Measurements from ENCODE around the gene MACROD2.
"Not testable (repeated sequence)": the region's sequence is repeated elsewhere in the genome, so short reads cannot be mapped to it uniquely, and the experiment has no call there.

Gene MACROD2

GRCh38 chr20:14913896-14914620, 918.7 kb downstream of the MACROD2 start:
- DNase-seq (ENCODE audit: low read depth in 2 of 2) = no peak

- DNase-seq (ENCODE audit: low read depth in 2 of 2) = no peak
Measured at GRCh38 chr20:14914633-14915032, 919.3 kb downstream of the MACROD2 start.

- no peak for DNase-seq (ENCODE audit: low read depth in 2 of 2)
Measured at GRCh38 chr20:14915356-14915755, 920.0 kb downstream of the MACROD2 start.

GRCh38 chr20:14916360-14916920, 921.1 kb downstream of the MACROD2 start:
- no peak for DNase-seq (ENCODE audit: low read depth in 2 of 2)

- DNase-seq (ENCODE audit: low read depth in 2 of 2) = no peak
Measured at GRCh38 chr20:14918281-14918680, 923.0 kb downstream of the MACROD2 start.

- no peak for DNase-seq (ENCODE audit: low read depth in 2 of 2)
Measured at GRCh38 chr20:14918976-14919375, 923.7 kb downstream of the MACROD2 start.

GRCh38 chr20:14919501-14920081, 924.3 kb downstream of the MACROD2 start:
- DNase-seq (ENCODE audit: low read depth in 2 of 2) = no peak

- no peak for DNase-seq (ENCODE audit: low read depth in 2 of 2)
Measured at GRCh38 chr20:14921513-14921912, 926.2 kb downstream of the MACROD2 start.

GRCh38 chr20:14922503-14923267, 927.4 kb downstream of the MACROD2 start:
- no peak for DNase-seq (ENCODE audit: low read depth in 2 of 2)

- no peak for DNase-seq (ENCODE audit: low read depth in 2 of 2)
Measured at GRCh38 chr20:14924433-14924832, 929.1 kb downstream of the MACROD2 start.

GRCh38 chr20:14925300-14925699, 930.0 kb downstream of the MACROD2 start:
- no peak for DNase-seq (ENCODE audit: low read depth in 2 of 2)

GRCh38 chr20:14926436-14926835, 931.1 kb downstream of the MACROD2 start:
- DNase-seq (ENCODE audit: low read depth in 2 of 2) = not testable (repeated sequence)

GRCh38 chr20:14928083-14928482, 932.8 kb downstream of the MACROD2 start:
- DNase-seq (ENCODE audit: low read depth in 2 of 2) = no peak

GRCh38 chr20:14929388-14929787, 934.1 kb downstream of the MACROD2 start:
- no peak for DNase-seq (ENCODE audit: low read depth in 2 of 2)

GRCh38 chr20:14932040-14932439, 936.7 kb downstream of the MACROD2 start:
- DNase-seq (ENCODE audit: low read depth in 2 of 2) = no peak

GRCh38 chr20:14935285-14935684, 940.0 kb downstream of the MACROD2 start:
- DNase-seq (ENCODE audit: low read depth in 2 of 2) = no peak

- DNase-seq (ENCODE audit: low read depth in 2 of 2) = no peak
Measured at GRCh38 chr20:14937021-14937420, 941.7 kb downstream of the MACROD2 start.

- DNase-seq (ENCODE audit: low read depth in 2 of 2) = no peak
Measured at GRCh38 chr20:14937846-14938245, 942.5 kb downstream of the MACROD2 start.

- no peak for DNase-seq (ENCODE audit: low read depth in 2 of 2)
Measured at GRCh38 chr20:14947536-14947935, 952.2 kb downstream of the MACROD2 start.

GRCh38 chr20:14947946-14948345, 952.6 kb downstream of the MACROD2 start:
- DNase-seq (ENCODE audit: low read depth in 2 of 2) = no peak

- DNase-seq (ENCODE audit: low read depth in 2 of 2) = no peak
Measured at GRCh38 chr20:14948416-14948815, 953.1 kb downstream of the MACROD2 start.

GRCh38 chr20:14950633-14951032, 955.3 kb downstream of the MACROD2 start:
- no peak for DNase-seq (ENCODE audit: low read depth in 2 of 2)

GRCh38 chr20:14951105-14951504, 955.8 kb downstream of the MACROD2 start:
- no peak for DNase-seq (ENCODE audit: low read depth in 2 of 2)

Measured in stimulated activated CD8-positive, alpha-beta memory T cell treated with anti-CD3 and anti-CD28 coated beads, Interleukin-15, amount 100 ng/mL, for 48 hours (primary cell).